Activated naive CD8-positive, alpha-beta T cell (primary cell): ENCODE results near the gene YY2.
"Not testable (repeated sequence)": the region's sequence is repeated elsewhere in the genome, so short reads cannot be mapped to it uniquely, and the experiment has no call there.

Experiments used
- H3K27ac Mint-ChIP-seq: one replicate; pipeline ENCODE4 v1.8.0; 2021; ENCODE audit warnings: mixed read lengths
- H3K27me3 Mint-ChIP-seq: one replicate; pipeline ENCODE4 v1.8.0; 2021; ENCODE audit warnings: mixed read lengths
- H3K36me3 Mint-ChIP-seq: one replicate; pipeline ENCODE4 v1.8.0; 2021; ENCODE audit warnings: mixed read lengths
- H3K4me1 Mint-ChIP-seq: one replicate; pipeline ENCODE4 v1.8.0; 2021; ENCODE audit warnings: low read depth, mixed read lengths
- H3K4me3 Mint-ChIP-seq: one replicate; pipeline ENCODE4 v1.8.0; 2021; ENCODE audit warnings: mild to moderate bottlenecking, mixed read lengths
- H3K9me3 Mint-ChIP-seq: one replicate; pipeline ENCODE4 v1.8.0; 2021; ENCODE audit warnings: low read depth, mixed read lengths

The YY2 gene

DNA sequence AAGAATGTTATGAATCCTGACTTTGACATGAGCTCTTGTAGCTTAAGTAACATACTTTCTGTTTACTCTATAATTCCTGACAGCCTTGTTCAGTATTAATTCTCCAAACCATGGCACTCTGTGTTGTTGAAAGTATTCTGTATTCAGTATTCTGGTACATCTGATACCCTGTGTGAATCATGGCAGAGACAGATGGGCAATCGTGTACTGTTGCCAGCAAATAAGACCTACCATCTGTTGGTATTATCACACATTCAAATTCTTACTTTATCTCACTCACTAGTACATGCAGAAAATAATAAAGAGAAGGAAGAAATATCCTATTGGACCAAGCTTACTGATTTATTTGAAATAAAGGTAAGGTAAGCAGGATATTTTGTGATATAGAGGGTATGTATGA lies 8.4 kb upstream of the YY2 start:
- no peak overlapping the region for H3K27ac Mint-ChIP-seq
- peaks cover 3% of the 10 kb centered on the region for H3K36me3 Mint-ChIP-seq
- H3K27me3 Mint-ChIP-seq: no peaks in the 10 kb centered on the region
- no peak overlapping the region for H3K4me3 Mint-ChIP-seq
- no peaks in the 10 kb centered on the region for H3K9me3 Mint-ChIP-seq
- peaks cover 3% of the 10 kb centered on the region for H3K4me1 Mint-ChIP-seq

DNA sequence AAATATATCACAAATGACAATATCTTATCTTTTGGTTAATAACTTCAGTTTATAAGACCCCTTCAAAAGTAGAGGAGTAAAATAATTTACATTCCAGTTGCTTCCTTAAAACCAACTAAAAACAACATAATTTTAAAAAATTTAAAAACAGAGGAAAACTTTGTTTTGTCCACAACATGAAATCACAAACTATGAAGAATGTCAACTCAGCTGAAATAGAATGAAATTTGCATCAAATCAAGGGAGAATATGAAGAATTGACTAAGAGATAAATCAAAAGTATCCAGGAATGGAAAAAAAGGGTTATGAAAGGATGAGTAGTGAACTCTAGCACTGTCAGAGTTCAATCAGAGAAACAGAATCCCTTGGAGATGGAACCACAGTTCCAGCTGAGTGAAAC lies 2.2 kb upstream of the YY2 start:
- Mint-ChIP-seq H3K4me3 (no peak overlapping the region), H3K27me3 (no peaks in the 10 kb centered on the region), H3K27ac (no peak overlapping the region), H3K9me3 (no peaks in the 10 kb centered on the region), H3K36me3 (no peaks in the 10 kb centered on the region), H3K4me1 (peaks cover 4% of the 10 kb centered on the region)

GRCh38 chrX:21856504-21856903 lies 717 bp downstream of the YY2 start:
- no peaks in the 10 kb centered on the region for H3K36me3 Mint-ChIP-seq

GRCh38 chrX:21863241-21863640 lies 7.5 kb downstream of the YY2 start:
- Mint-ChIP-seq H3K4me3 (no peak overlapping the region), H3K36me3 (peaks cover 2% of the 10 kb centered on the region), H3K27me3 (no peaks in the 10 kb centered on the region), H3K9me3 (no peaks in the 10 kb centered on the region), H3K4me1 (peaks cover under 1% of the 10 kb centered on the region), H3K27ac (no peak overlapping the region)

More at GRCh38 chrX:21856504-21856903, 717 bp downstream of the YY2 start:
- no peak overlapping the region for H3K27ac Mint-ChIP-seq
- no peaks in the 10 kb centered on the region for H3K27me3 Mint-ChIP-seq
- no peak overlapping the region for H3K4me3 Mint-ChIP-seq
- H3K4me1 Mint-ChIP-seq: peaks cover 4% of the 10 kb centered on the region
- H3K9me3 Mint-ChIP-seq: no peaks in the 10 kb centered on the region

DNA sequence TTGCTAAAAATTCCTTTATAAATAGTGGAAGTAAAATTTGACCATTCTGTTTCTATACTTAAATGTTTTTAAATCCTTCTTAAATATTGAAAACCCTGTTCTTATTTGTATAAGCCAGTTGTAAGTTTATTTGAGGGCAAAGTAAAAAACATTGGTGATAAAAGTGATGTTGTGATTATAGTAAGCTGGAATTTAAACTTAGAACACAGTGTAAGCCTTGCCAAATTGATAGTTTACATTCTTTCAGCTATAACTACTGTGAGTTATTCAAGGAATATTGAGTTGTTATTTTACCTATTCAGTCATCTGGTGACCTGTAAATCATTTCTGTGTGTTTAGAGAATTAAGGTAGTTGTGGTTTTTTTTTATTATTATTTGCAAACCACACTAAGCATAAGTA lies 9.6 kb downstream of the YY2 start:
- H3K4me3 Mint-ChIP-seq: no peak overlapping the region
- H3K4me1 Mint-ChIP-seq: no peaks in the 10 kb centered on the region
- H3K36me3 Mint-ChIP-seq: peaks cover 2% of the 10 kb centered on the region
- H3K27ac Mint-ChIP-seq: no peak overlapping the region
- no peaks in the 10 kb centered on the region for H3K27me3 Mint-ChIP-seq
- no peaks in the 10 kb centered on the region for H3K9me3 Mint-ChIP-seq

DNA sequence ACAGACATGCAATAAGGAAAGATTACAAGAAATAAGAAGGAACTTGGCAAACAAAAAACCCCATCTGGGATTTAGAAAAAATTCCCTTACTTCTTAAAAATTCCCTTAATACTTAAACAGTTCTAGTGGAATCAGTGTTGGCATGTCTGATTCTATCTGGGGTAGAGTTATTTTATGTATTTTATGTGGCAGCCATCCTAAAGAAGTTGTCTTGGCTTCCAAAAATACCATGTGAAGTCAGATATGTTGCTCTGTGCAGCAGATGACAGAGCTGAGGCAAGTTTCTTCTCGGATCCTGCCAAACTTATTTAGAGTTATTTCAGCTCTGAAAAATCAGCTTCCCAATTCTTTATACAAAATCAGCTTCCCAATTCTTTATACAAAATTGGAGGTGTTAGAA lies 14.7 kb downstream of the YY2 start:
- Mint-ChIP-seq H3K36me3 (peaks cover 2% of the 10 kb centered on the region), H3K27ac (no peak overlapping the region), H3K4me1 (no peaks in the 10 kb centered on the region), H3K27me3 (no peaks in the 10 kb centered on the region), H3K9me3 (no peaks in the 10 kb centered on the region), H3K4me3 (no peak overlapping the region)

DNA sequence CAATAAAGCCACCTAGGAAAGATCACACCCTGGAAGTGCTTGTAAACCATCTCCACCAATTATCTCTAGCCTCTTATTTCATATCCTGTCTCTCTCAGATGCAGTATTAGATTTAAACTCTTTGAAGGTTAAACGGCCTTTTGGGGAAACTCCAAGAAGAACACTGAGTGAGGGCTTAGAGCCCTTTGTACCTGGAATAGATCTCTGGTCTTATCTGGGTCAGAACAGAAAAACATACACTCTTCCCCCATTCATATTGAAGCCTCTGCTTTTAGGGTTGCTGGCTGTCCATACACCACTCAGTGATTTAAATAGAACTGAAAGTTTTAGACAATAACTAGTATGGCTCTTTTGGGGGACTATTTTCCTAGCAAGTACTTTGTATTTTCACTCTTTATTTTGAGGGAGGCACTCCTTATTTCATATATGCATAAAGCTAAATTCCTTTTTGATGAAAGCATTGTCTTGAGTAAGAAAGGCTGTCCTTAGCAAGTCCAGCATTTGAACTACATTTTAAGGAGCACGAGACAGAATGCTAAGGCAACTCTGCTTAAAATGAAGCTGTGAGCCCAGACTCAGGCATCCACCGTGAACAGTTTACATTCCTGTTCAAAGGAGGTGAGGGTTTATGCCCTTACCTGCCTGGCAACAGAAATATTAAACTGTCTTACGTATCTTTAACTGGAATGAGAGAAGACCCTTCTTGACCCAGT lies 17.4 kb downstream of the YY2 start:
- Mint-ChIP-seq H3K36me3 (no peaks in the 10 kb centered on the region), H3K4me3 (no peak overlapping the region), H3K4me1 (no peaks in the 10 kb centered on the region), H3K27ac (no peak overlapping the region), H3K9me3 (no peaks in the 10 kb centered on the region), H3K27me3 (no peaks in the 10 kb centered on the region)

GRCh38 chrX:21874182-21874581 lies 18.4 kb downstream of the YY2 start:
- H3K4me1 Mint-ChIP-seq, H3K9me3 Mint-ChIP-seq, H3K27ac Mint-ChIP-seq, H3K27me3 Mint-ChIP-seq, H3K4me3 Mint-ChIP-seq, H3K36me3 Mint-ChIP-seq: not testable (repeated sequence)

GRCh38 chrX:21875013-21875412 lies 19.2 kb downstream of the YY2 start:
- H3K36me3 Mint-ChIP-seq: no peaks in the 10 kb centered on the region
- H3K27ac Mint-ChIP-seq: no peak overlapping the region

GRCh38 chrX:21881881-21882574 lies 26.2 kb downstream of the YY2 start:
- Mint-ChIP-seq H3K9me3 (no peaks in the 10 kb centered on the region), H3K27me3 (no peaks in the 10 kb centered on the region), H3K27ac (no peak overlapping the region), H3K4me1 (no peaks in the 10 kb centered on the region), H3K4me3 (no peak overlapping the region), H3K36me3 (peaks cover 4% of the 10 kb centered on the region)

More at GRCh38 chrX:21875013-21875412, 19.2 kb downstream of the YY2 start:
- no peaks in the 10 kb centered on the region for H3K4me1 Mint-ChIP-seq
- no peaks in the 10 kb centered on the region for H3K9me3 Mint-ChIP-seq
- no peak overlapping the region for H3K4me3 Mint-ChIP-seq
- H3K27me3 Mint-ChIP-seq: no peaks in the 10 kb centered on the region

GRCh38 chrX:21883258-21883657 lies 27.5 kb downstream of the YY2 start:
- Mint-ChIP-seq H3K27ac (no peak overlapping the region), H3K4me3 (no peak overlapping the region), H3K36me3 (peaks cover 8% of the 10 kb centered on the region), H3K9me3 (no peaks in the 10 kb centered on the region), H3K4me1 (no peaks in the 10 kb centered on the region), H3K27me3 (no peaks in the 10 kb centered on the region)

DNA sequence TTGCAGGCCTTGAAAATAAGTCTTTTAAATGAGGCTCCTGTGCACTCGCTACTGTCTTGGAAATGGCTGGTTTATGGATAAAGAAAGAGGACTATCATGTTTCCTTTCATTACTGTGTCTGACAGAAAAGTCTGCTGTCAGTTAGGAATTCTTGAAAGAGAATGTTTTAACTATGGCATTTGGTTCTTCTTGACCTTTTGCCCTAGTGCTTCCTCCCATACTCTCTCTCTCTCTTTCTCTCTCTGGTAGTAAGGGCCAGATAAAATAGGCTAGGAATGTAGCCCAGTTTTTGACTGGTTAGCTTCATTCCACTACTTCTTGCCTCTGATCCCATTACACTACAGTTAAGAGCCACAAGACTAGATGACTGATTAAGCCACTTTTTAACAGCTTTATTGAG lies 29.8 kb downstream of the YY2 start:
- H3K4me3 Mint-ChIP-seq: no peak overlapping the region
- no peaks in the 10 kb centered on the region for H3K4me1 Mint-ChIP-seq
- H3K27ac Mint-ChIP-seq: no peak overlapping the region
- H3K27me3 Mint-ChIP-seq: no peaks in the 10 kb centered on the region
- H3K36me3 Mint-ChIP-seq: peaks cover 8% of the 10 kb centered on the region
- H3K9me3 Mint-ChIP-seq: no peaks in the 10 kb centered on the region

GRCh38 chrX:21905313-21905712 lies 49.5 kb downstream of the YY2 start:
- Mint-ChIP-seq H3K9me3 (no peaks in the 10 kb centered on the region), H3K27ac (no peak overlapping the region), H3K4me3 (no peak overlapping the region), H3K36me3 (peaks cover 2% of the 10 kb centered on the region), H3K27me3 (no peaks in the 10 kb centered on the region), H3K4me1 (no peaks in the 10 kb centered on the region)

DNA sequence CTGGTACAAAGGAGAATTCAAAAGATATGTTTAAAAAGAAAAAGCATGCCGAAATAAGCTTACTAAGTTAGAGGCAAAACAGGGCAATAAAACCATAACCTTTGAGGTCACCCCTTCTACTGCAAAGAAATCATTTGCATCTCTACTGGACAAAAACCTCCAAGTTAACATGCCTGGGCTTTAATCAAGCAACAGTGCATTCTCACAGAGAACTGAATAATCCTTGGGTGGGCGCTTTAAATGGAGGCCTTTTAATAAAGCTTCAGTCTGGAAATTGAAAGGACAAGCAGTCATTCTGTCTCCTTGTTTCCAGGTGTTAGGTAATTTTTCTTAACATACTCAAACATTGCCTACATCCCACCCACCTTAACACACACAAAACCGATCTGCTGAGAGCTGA lies 50.2 kb downstream of the YY2 start:
- no peaks in the 10 kb centered on the region for H3K4me1 Mint-ChIP-seq

GRCh38 chrX:21907260-21907659 lies 51.5 kb downstream of the YY2 start:
- Mint-ChIP-seq H3K27me3 (no peaks in the 10 kb centered on the region), H3K27ac (no peak overlapping the region), H3K4me3 (no peak overlapping the region), H3K9me3 (no peaks in the 10 kb centered on the region), H3K36me3 (peaks cover 3% of the 10 kb centered on the region), H3K4me1 (no peaks in the 10 kb centered on the region)

More for the DNA sequence above, 50.2 kb downstream of the YY2 start:
- peaks cover 2% of the 10 kb centered on the region for H3K36me3 Mint-ChIP-seq
- no peaks in the 10 kb centered on the region for H3K9me3 Mint-ChIP-seq
- no peak overlapping the region for H3K27ac Mint-ChIP-seq
- no peak overlapping the region for H3K4me3 Mint-ChIP-seq
- H3K27me3 Mint-ChIP-seq: no peaks in the 10 kb centered on the region
